T-helper 1 cell (primary cell): ENCODE results near the gene KIFC3.
A peak's percentile ranks its signal among the peaks of the same experiment; 100 is the strongest.
"Not testable (repeated sequence)": the region's sequence is repeated elsewhere in the genome, so short reads cannot be mapped to it uniquely, and the experiment has no call there.

Experiments used
- DNase-seq, 5 donors: peaks; one replicate each; pipeline ENCODE4 v3.0.0-alpha.2; 2012 to 2020

KIFC3 gene

DNA sequence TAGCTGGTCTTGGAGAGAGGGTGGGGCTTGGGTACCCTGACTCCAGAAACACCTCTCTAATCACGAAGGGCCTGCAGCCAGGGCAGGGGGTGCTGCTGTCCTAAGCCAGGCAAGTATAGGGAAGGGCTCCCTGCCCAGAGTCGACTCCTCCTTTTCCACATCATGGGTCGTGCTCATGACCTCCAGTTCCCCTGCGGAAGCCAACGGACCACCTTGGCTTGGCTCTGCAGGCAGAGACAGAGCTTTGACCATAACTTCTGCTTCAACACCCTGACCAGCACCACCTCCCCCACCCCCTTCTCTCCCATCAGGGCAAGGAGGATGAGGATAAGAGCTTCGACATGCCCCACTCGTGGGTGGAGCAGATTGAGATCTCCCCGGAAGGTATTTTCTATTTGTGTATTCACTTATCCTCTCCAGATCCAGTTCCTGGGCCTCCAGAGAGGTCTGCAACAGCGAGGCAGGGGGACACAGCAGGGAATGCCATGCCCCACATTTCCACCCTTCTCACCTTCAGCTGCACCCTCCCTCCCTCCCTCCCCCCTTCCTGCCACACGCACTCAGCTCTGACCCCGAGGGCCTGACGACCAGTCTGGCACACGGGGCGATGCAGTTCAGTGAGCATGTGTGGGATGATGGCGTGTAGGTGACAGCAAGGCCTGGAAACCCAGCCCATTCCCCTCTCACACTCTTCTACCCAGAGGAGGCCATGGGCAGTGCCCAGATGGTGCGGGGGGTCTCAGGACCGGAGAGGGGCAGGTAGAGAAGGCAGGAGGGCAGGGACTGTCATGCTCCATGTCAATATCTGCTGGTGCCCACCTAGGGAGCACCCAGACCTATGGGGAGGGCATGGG is 80.7 kb downstream of the KIFC3 start:
- DNase-seq, result no peak

DNA sequence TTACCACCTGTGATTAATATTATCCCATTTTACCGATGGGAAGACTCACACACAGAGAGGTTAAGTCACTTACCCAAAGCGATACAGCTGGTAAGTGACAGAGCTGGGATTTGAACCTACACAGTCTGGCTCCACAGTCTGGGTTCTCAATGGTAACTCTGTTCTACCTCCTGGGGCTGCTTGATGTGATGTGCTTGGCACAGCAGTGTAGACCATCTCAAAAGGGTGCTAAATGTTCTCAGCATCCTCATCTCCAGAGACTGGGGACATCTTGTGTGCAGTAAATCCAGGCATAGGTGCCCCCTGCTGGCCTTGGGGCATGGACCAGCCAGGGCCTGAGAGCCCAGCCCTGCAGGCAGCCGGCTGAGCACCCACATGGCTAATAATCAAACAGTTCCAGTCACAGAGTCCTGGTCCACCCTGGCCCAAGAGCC is 82.1 kb downstream of the KIFC3 start:
- peak in 1 of 5 donors; percentile 67 for DNase-seq

DNA sequence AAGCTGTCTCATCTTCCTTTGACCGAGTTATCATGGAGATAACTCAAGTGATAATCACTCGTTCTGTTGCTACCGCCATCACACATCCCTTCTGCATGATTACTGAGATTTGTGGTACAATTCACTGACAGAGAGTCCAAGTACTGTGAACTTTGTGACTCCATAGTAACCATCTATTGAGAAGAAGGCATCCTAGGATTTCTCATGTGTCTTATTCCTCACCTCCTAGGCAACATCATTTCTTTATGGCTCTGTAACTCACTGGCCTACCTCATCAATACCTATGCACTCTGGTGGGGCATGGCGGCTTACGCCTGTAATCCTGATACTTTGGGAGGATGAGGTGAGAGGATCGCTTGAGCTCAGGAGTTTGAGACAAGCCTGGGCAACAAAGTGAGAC is 88.2 kb downstream of the KIFC3 start:
- DNase-seq, result no peak

DNA sequence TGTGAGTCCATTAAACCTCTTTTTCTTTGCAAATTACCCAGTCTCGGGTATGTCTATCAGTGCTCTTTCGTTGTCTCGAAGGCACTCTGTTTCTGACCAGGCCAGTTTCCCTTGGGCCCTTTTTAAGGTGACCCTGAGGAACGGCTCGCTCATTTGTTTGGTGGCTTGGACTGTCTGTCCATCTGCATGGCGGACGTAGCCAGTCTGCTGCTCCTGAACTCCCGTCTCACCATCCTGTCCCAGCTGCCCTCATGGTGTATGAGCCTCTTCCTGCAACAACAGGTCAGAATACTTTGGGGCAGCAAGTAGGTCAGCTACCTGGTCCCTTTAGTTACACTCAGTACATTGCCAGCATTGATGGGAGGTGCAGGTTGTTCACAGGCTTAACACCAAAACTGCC is 88.7 kb downstream of the KIFC3 start:
- DNase-seq, result no peak

DNA sequence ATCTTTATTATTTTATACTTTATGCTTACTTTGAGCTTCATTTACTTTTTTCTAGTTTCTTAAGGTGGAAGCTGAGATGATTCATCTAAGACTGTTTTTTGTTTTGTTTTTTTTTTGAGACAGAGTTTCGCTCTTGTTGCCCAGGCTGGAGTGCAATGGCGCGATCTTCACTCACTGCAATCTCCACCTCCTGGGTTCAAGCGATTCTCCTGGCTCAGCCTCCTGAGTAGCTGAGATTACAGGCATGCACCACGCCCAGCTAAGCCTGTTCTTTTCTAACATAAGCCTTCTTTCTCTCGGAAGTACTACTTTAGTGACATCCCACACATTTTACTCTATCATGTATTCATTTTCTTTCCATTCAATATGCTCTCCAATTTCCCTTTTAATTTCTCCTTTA is 89.7 kb downstream of the KIFC3 start:
- not testable (repeated sequence) for DNase-seq

DNA sequence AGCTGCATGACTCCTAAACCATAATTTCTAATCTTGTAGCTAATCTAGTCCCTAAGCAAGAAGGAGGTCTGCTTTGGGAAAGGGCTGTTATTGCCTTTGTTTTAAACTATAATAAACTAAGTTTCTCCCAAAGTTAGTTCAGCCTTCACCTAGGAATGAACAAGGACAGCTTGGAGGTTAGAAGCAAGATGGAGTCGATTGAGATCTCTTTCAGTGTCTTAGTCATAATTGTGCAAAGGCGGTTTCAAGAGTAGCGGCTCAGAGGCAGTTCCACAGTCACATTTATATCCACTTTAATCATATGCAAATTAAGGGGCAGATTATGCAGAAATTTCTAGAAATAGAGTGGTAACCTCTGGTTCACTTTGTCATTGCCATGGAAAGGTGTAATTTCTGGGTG is 90.3 kb downstream of the KIFC3 start:
- DNase-seq, result no peak

DNA sequence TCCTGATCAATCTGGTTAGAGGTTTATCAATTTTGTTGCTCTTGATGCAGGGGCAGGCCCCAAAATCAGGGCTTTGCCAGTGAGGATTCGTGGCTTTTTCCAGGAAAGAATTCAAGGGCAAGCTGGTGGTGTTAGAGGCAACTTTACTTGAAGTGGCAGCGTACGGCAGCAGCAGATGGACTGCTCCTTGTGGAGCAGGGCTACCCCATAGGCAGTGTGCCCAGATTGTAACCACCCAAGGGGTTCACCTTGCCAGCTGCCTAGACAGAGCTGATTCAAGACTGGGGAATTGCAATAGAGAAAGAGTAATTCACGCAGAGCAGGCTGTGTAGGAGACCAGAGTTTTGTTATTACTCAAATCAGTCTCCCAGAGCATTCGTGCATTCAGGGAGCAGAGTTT is 90.9 kb downstream of the KIFC3 start:
- no peak for DNase-seq

DNA sequence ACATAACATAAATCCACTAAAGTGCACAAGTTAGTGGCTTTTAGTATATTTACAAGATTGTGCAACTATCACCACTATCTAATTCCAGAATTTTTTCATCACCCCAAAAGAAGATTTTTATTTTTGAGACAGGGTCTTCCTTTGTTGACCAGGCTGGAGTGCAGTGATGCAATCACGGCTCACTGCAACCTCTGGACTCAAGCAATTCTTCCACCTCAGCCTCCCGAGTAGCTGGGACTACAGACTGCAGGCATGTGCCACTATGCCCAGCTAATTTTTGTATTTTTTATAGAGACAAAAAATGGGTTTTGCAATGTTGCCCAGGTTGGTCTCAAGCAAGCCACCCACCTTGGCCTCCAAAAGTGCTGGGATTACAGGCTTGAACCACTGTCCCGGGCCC is 92.6 kb downstream of the KIFC3 start:
- DNase-seq, result no peak
